Activated CD8-positive, alpha-beta memory T cell treated with anti-CD3 and anti-CD28 coated beads for 48 hours (primary cell): ENCODE results near the gene ERFE.
"Not testable (repeated sequence)": the region's sequence is repeated elsewhere in the genome, so short reads cannot be mapped to it uniquely, and the experiment has no call there.

Experiments used
- DNase-seq, 3 experiments: peaks; one replicate each; pipeline ENCODE4 v3.0.0-alpha.2; 2020; ENCODE audit warnings: low read depth in 2 of 3, low spot score in 2 of 3

The ERFE gene

DNA sequence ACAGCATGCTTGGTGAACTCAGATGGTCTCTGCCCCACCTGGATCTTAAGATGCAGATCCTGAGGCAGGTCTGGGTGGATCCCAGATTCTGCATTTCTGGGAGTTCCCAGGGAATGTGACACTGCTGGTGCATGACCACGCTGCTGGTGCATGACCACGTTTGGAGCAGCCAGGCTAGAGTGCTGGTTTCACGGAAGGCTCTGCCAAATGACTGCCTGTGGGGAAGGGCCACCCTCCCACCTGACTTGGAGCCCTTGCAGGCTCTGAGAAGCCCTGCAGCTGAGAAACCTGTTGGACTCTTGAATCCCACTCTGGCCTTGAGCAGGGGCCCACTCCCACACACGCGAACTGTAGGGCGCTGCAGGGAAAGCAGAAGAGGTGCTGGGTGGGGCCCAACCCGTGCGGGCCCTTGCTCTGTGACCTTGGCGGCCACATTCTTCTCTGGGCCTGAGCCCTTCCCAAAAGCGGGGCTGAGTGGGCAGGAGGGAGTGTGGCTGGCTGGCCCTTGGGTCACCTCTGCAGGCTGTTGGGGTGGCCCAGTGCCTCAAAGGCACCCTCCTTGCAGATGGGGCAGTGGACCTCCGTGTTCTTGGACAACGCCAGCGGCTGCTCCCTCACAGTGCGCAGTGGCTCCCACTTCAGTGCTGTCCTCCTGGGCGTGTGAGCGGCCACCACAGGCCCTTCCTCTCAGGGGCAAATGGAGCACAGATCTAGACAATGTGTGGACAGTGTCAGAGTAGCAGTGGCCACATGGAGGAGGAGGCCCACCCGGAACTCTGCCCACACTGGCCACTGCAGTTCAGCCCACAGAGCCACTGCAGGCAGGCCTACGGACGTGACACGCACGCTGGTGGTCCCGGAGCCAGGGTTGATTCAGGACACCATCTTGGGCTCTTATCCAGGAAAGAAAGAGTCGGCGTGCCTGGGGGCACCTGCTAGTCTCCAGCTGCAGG, 7.9 kb downstream of the ERFE start:
- DNase-seq, result no peak

DNA sequence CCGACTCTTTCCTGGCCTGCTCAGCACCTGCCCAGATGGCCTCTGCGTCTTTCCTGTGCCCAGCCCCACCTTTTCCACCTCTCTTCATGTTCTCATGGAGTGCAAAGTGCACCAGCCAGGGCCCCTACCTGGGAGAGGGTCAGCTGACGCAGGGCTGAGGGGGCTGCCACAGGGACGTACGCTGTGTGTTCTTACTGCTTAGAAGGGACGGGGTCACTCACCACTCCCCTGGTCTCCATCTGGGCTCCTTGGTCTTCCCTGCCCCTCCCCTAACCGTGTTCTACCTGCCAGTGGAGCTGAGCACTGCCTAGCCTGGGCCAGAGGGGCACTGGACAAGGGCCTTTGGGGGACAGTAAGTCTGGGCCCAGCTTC, 8.6 kb downstream of the ERFE start:
- DNase-seq, result no peak

DNA sequence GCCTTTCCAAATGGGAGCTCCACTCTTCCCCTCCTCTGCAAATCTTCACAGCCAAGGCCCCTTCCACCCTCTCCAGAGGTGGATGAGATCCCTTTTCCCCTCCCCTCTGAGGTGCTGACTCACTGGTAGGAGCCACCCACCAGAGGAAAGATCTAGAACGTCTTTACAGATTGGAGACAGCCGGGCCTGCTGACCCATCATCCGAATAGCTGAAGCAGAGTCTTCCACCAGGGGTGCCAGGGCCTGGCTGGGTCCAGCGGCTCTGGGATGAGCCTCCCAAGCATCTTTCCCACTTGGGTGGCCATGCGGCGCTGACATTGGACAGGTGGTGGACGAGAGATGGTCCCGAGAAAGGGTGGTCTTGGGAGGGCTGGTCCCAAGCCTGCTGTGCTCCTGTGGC, 9.0 kb downstream of the ERFE start:
- no peak for DNase-seq

- DNase-seq, result no peak
Observed at GRCh38 chr2:238168196-238169047, 9.7 kb downstream of the ERFE start.

DNA sequence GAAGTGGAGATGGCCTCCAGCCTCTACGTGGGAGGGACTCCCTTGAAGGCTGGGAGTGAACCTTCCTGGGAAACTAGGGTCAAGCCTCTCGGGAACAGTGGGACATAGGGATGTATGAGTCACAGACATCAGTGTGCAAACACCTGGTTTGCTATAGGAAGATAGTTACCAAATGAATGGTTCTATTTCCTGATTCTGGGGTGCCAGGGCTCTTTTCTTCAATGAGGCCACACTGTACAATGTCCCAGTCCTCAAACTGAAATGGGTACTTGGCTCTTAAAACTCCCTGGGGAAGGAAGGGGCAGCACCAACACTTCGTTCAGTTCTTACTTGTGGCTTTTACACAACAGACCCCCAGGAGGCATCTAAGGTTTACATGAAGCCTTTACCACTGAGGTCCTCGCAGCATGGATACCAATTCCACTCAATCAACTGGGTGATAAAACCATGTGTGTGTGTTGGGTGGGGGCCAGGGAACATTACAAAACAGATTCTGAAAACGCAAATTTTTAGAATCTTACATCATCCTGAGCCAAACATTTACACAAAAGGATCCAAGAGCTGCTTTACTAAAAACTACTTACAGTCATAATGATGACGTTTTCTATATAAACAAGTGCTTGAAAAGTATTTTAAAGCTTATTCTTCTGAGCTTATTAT, 10.4 kb downstream of the ERFE start:
- no peak for DNase-seq

DNA sequence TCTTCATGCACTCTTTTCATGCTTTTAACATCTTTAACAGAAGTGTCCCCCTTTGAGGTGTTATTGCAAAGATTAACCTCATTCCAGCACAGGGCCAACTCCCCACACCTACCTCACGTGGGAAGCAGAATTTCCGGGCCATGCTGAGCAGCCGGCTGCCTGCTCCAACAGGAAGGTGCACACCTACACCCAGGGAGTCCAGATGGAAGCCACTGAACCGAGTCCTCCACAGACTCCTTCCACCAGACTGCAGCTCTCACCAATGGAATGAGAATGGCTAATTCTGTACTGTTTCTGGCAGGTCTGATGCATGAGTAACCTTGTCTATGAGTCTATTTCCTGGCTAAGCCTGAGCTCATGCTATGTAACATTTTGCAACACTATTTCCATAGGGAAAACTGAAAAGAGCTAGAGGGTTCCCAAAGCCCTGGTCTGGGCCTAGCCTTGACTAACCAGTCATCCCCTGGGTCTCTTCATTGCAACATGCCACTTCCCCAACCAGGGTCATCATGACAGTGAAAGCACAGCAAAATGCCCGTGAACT, 11.0 kb downstream of the ERFE start:
- DNase-seq, result no peak

GRCh38 chr2:238170386-238171071, 11.8 kb downstream of the ERFE start:
- no peak for DNase-seq

DNA sequence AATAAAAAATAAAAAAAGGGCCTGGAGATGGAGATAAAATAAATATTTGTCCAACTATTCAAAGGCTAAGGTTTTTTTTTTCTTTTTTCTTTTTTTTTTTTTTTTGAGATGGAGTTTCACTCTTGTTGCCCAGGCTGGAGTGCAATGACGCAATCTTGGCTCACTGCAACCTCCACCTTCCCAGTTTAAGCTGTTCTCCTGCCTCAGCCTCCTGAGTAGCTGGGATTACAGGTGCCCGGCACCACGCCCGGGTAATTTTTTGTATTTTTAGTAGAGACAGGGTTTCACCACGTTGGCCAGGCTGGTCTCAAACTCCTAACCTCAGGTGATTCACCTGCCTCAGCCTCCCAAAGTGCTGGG, 12.3 kb downstream of the ERFE start:
- not testable (repeated sequence) for DNase-seq

GRCh38 chr2:238171575-238172187, 12.9 kb downstream of the ERFE start:
- no peak for DNase-seq

GRCh38 chr2:238172439-238172838, 13.7 kb downstream of the ERFE start:
- DNase-seq, result no peak

DNA sequence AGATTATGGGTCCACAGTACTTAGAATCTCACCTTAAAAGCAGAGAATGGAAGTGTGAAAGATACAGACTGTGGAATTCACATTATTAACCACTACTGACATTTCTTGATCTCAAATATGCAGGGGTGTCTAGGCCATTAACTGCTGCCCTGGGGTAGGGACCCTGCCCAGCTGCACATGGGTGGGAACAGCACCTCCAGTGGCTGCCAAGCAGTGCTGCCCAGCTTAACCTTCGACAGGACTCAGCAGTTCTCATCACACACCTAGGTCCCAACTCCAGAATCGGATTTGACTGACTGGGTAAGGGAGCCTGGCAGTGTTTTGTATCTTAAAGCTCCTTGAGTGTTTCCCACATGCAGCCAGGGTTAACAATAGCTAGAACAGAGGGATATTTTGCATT, 14.9 kb downstream of the ERFE start:
- DNase-seq, result no peak

- no peak for DNase-seq
Observed at GRCh38 chr2:238174291-238174690, 15.5 kb downstream of the ERFE start.

DNA sequence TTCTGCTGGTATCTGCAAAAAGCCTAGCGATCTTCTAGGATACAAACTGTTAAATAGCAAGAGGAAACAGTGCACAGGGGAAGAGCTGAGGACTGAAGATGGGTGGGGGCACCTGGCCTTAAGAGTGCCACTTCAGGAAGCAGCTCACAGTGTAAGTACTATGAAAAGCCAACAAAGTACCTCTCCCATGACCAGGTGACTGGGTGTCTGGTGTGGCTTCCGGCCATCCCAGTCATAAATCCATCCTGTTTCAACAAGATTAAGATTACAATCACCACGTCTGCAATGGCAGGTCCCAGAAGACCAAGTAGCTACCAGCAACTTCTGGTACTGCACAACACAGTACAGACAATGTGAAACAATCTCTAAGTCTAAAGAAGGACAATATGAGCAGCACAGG, 15.9 kb downstream of the ERFE start:
- DNase-seq, result no peak

DNA sequence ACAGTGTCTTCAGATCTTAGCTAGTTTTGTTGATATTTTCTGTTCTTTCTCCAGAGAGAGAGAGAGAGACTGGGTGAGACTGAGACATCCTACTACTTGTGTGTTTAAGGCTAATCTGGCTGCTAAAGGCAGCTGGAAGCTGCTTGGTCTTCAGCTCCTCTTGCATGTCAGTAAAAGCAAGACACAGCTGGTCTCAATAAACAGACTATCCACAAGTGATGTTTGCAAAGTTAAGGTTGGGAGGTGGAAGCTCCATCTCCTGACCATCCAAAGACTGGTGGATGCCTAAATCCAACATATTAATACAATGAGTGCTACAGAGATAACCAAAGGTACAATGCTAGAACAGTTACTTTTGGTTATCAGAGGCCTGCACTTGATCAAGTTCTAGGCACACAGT, 17.8 kb downstream of the ERFE start:
- no peak for DNase-seq

GRCh38 chr2:238180554-238180953, 21.8 kb downstream of the ERFE start:
- DNase-seq, result no peak

DNA sequence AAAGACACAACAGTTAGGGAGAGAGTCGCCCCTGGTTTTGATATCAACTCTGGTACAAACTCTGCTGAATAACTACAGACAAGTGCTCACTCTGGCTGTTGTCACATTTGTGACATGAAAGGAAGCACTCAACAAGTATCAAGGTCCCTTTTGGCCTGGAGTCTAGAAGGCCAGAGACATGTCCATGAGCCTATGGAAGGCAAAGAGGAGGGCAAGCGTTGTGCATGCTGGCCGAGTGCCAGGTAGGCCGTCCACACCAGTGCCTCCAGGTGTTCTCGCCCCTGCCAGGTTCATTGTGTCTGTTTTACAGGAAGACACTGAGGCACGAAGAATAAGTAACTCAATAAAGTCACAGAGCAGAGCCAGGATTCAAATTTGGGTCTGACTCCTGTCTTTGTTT, 23.6 kb downstream of the ERFE start:
- no peak for DNase-seq

GRCh38 chr2:238183821-238184220, 25.1 kb downstream of the ERFE start:
- DNase-seq, result no peak

- no peak for DNase-seq
Observed at GRCh38 chr2:238187618-238188548, 29.1 kb downstream of the ERFE start.

DNA sequence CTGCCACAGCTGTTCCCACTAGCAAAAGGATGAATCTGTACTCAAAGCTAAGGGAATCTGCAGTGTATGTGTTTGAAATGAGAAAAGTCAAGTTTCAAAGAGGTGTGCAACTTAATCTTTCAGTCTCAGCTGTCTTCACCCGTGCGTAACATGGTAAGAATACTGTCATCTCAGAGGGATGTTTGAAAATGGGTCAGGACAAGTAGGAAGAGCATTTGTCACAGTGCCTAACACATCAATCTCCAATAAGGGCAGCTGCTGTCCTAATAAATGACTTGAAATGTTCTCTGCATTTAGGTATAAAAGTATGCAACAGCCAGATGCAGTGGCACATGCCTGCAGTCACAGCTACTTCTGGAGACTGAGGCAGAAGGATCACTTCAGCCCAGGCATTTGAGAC, 31.7 kb downstream of the ERFE start:
- no peak for DNase-seq
